Testis (tissue), 2 donors: Measurements from ENCODE around the gene CZIB.

ENCODE experiments used
- CTCF ChIP-seq, 3 experiments: fragments of 450-650 bp in 2 of 3; fragments of 200-600 bp in 1 of 3; sonication (generic) in 1 of 3; IDR thresholded peaks; one replicate each; pipeline ENCODE4 v1.5.1; 2016 to 2019; ENCODE audit warnings: antibody characterized with exemption in 3 of 3, mild to moderate bottlenecking in 2 of 3, moderate library complexity in 1 of 3
- POLR2A ChIP-seq: fragments of 450-650 bp; IDR thresholded peaks from one replicate; pipeline ENCODE4 v1.6.1; 2017; ENCODE audit warnings: antibody characterized with exemption, mild to moderate bottlenecking, moderate library complexity

GRCh38 chr1:53257454-53258081 is 37.1 kb upstream of the CZIB start:
- TF ChIP-seq POLR2A (no peak), CTCF (IDR thresholded peaks at IDR 0.05) (no peak)
